DOHH2 (cell line): ENCODE measurements around the gene THBD.

ENCODE experiments used
- H3F3A ChIP-seq: fragments of 200-600 bp; sonication (generic), shearing (Covaris generic); 2 replicates; pipeline ENCODE4 v1.6.0; 2016; ENCODE audit warnings: antibody characterized with exemption, mild to moderate bottlenecking; ENCODE audit not compliant: control insufficient read depth, insufficient read depth
- H3K27ac ChIP-seq: fragments of 200-600 bp; sonication (generic); 2 replicates; pipeline ENCODE4 v1.5.1; 2014; ENCODE audit warnings: low read depth, mild to moderate bottlenecking, low read length, moderate library complexity
- H3K27me3 ChIP-seq: fragments of 200-600 bp; sonication (generic); 2 replicates; pipeline ENCODE4 v1.6.1; 2014; ENCODE audit warnings: mild to moderate bottlenecking, low read length, mixed read lengths; ENCODE audit not compliant: control insufficient read depth
- H3K36me3 ChIP-seq: fragments of 200-600 bp; sonication (generic); 2 replicates; pipeline ENCODE4 v1.6.1; 2014; ENCODE audit warnings: mild to moderate bottlenecking, low read length, moderate library complexity, mixed read lengths; ENCODE audit not compliant: control insufficient read depth
- H3K4me1 ChIP-seq: fragments of 200-600 bp; sonication (generic); 2 replicates; pipeline ENCODE4 v1.6.1; 2014; ENCODE audit warnings: mild to moderate bottlenecking, low read length, mixed read lengths; ENCODE audit not compliant: control insufficient read depth
- H3K4me2 ChIP-seq: fragments of 200-600 bp; sonication (generic); 2 replicates; pipeline ENCODE4 v1.6.0; 2014; ENCODE audit warnings: mild to moderate bottlenecking, low read length, moderate library complexity
- H3K4me3 ChIP-seq: fragments of 200-600 bp; sonication (generic); 2 replicates; pipeline ENCODE4 v1.5.1; 2014; ENCODE audit warnings: mild to moderate bottlenecking, low read length, mixed read lengths
- H3K79me2 ChIP-seq: fragments of 200-600 bp; sonication (generic); 2 replicates; pipeline ENCODE4 v1.6.1; 2014; ENCODE audit warnings: mild to moderate bottlenecking, low read length, mixed read lengths; ENCODE audit not compliant: control insufficient read depth
- H3K9me2 ChIP-seq: fragments of 200-600 bp; sonication (generic); replicated peaks from 2 replicates; pipeline ENCODE4 v1.6.1; 2014; ENCODE audit warnings: mild to moderate bottlenecking, low read length, mixed read lengths; ENCODE audit not compliant: control insufficient read depth
- H3K9me3 ChIP-seq: fragments of 200-600 bp; sonication (generic); 2 replicates; pipeline ENCODE4 v1.6.1; 2014; ENCODE audit warnings: antibody characterized with exemption, low read length, mixed read lengths; ENCODE audit not compliant: control insufficient read depth, insufficient read depth
- H4K20me1 ChIP-seq: fragments of 200-600 bp; sonication (generic); 2 replicates; pipeline ENCODE4 v1.6.0; 2014; ENCODE audit warnings: low read depth, mild to moderate bottlenecking, antibody characterized with exemption, low read length, moderate library complexity; ENCODE audit not compliant: control insufficient read depth, insufficient read depth
- EZH2phosphoT487 ChIP-seq: fragments of 200-600 bp; sonication (generic); IDR thresholded peaks from 2 replicates; pipeline ENCODE4 v1.6.1; 2017; ENCODE audit warnings: borderline replicate concordance, mild to moderate bottlenecking, antibody characterized with exemption, low read length, moderate library complexity, mixed read lengths
- TF ChIP-seq, protein P1 (sequence below): fragments of 200-600 bp; sonication (generic); IDR thresholded peaks from one replicate; pipeline ENCODE4 v1.5.1; 2014; ENCODE audit warnings: antibody characterized with exemption, mild to moderate bottlenecking, low read depth, low read length; ENCODE audit not compliant: poor library complexity, severe bottlenecking

Gene THBD

DNA sequence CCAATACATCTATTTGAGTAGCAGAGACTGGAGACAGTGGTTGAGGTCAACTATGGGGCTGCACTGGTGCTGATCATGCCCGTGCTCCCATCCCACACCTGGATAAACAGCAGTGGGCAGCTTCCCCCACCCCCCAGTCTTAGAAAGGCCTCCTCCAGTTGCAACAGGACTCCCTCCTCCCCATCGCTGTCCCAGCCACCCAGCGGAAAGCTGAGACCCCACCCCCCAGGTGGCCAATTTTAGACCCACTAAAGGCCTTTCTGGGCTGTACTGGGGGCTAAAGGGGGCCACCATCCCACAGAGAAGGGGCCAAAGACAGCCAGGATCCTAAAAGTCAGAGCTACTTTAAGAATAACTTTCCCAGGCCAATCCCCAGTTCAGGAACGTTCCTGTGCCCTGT, 15.6 kb downstream of the THBD start:
- Histone ChIP-seq H3K4me3 (no peak overlapping the region), H3K9me2 (no peaks in the 10 kb centered on the region), H3K4me1 (no peaks in the 10 kb centered on the region), H3K36me3 (no peaks in the 10 kb centered on the region), H3K9me3 (peaks cover 3% of the 10 kb centered on the region; the same call in 1 of the 2 replicates), H3K79me2 (no peaks in the 10 kb centered on the region), H3K27ac (no peak overlapping the region), H4K20me1 (no peaks in the 10 kb centered on the region), H3K27me3 (no peaks in the 10 kb centered on the region), H3K4me2 (no peak overlapping the region), H3F3A (no peaks in the 10 kb centered on the region)
- TF ChIP-seq, protein P1, sequence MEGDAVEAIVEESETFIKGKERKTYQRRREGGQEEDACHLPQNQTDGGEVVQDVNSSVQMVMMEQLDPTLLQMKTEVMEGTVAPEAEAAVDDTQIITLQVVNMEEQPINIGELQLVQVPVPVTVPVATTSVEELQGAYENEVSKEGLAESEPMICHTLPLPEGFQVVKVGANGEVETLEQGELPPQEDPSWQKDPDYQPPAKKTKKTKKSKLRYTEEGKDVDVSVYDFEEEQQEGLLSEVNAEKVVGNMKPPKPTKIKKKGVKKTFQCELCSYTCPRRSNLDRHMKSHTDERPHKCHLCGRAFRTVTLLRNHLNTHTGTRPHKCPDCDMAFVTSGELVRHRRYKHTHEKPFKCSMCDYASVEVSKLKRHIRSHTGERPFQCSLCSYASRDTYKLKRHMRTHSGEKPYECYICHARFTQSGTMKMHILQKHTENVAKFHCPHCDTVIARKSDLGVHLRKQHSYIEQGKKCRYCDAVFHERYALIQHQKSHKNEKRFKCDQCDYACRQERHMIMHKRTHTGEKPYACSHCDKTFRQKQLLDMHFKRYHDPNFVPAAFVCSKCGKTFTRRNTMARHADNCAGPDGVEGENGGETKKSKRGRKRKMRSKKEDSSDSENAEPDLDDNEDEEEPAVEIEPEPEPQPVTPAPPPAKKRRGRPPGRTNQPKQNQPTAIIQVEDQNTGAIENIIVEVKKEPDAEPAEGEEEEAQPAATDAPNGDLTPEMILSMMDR: no peak
- TF ChIP-seq EZH2phosphoT487: no peak

DNA sequence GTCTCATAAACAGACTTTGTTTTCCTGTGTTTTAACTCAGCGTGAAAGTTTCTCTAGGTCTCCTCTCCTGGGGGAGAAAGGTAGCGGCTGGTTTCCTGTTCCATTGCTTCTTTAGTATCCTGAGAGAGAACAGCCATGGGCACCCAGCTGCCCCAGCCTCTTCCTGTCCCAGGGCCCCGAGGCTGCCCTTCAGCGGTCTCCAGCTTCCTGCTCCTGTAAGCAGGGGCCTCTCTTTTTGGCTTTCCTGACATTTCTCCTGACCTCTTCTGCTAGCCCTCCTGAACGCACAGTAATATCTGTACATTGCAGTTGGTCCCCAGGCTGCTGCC, 16.8 kb downstream of the THBD start:
- Histone ChIP-seq H3K27ac (no peak overlapping the region), H3K4me3 (no peak overlapping the region), H4K20me1 (no peaks in the 10 kb centered on the region), H3K27me3 (no peaks in the 10 kb centered on the region), H3K36me3 (no peaks in the 10 kb centered on the region), H3K79me2 (no peaks in the 10 kb centered on the region), H3F3A (no peaks in the 10 kb centered on the region), H3K4me2 (no peak overlapping the region), H3K9me2 (no peaks in the 10 kb centered on the region), H3K4me1 (no peaks in the 10 kb centered on the region), H3K9me3 (peaks cover 3% of the 10 kb centered on the region; the same call in 1 of the 2 replicates)
- TF ChIP-seq EZH2phosphoT487: no peak
- TF ChIP-seq, protein P1: no peak

DNA sequence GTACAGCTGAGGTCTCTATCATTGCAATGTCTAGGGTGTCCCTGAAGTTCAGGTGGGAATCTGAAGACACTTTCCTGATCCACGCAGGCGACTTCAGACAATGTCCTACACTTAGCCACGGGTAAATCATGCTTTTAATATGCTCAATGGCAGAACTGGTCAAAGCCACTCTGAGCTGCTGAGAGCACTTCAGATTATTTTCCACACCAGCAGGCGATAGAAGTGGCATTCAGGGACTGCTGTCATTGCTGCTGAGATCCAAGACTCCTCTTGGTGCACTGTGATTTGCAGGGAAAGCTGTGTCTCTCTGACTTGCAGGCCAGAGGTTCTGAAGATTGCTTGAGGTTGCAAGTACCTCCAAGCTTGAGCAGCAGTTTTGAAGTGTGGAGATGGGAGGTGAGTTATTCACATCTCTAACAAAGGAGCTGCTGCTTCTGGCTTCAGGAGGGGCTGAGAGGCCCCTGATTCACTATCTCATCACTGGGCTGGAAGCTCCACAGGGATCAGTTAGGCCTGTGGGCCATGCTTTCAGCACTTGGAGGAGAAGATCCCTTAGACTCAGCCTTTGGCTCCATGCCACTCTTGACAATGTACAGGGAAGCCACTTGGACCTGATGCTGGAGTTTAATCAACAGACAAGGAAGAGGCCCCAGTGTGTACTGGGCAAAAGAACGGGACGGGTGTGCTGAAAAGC, 17.3 kb downstream of the THBD start:
- Histone ChIP-seq H3K27ac (no peak overlapping the region), H4K20me1 (no peaks in the 10 kb centered on the region), H3F3A (no peaks in the 10 kb centered on the region), H3K36me3 (no peaks in the 10 kb centered on the region), H3K27me3 (no peaks in the 10 kb centered on the region), H3K9me2 (no peaks in the 10 kb centered on the region), H3K79me2 (no peaks in the 10 kb centered on the region), H3K4me3 (no peak overlapping the region), H3K4me2 (no peak overlapping the region), H3K9me3 (peaks cover 3% of the 10 kb centered on the region; the same call in 1 of the 2 replicates), H3K4me1 (no peaks in the 10 kb centered on the region)
- no peak for TF ChIP-seq EZH2phosphoT487
- TF ChIP-seq, protein P1: no peak
